SU-DHL-6 (cell line): Measurements from ENCODE around the gene USP10.

Experiments
- EZH2phosphoT487 ChIP-seq: fragments of 200-600 bp; sonication (generic), shearing (Covaris generic); conservative IDR thresholded peaks from 2 replicates; pipeline ENCODE4 v1.6.1; 2018; ENCODE audit warnings: mild to moderate bottlenecking, antibody characterized with exemption, low read length, moderate library complexity, mixed read lengths
- TF ChIP-seq, protein P1 (sequence below): fragments of 200-600 bp; sonication (generic); IDR thresholded peaks from one replicate; pipeline ENCODE4 v1.5.1; 2017; ENCODE audit warnings: antibody characterized with exemption, mild to moderate bottlenecking, low read length, moderate library complexity; ENCODE audit not compliant: insufficient read depth, poor library complexity, severe bottlenecking

- TF ChIP-seq, protein P1, sequence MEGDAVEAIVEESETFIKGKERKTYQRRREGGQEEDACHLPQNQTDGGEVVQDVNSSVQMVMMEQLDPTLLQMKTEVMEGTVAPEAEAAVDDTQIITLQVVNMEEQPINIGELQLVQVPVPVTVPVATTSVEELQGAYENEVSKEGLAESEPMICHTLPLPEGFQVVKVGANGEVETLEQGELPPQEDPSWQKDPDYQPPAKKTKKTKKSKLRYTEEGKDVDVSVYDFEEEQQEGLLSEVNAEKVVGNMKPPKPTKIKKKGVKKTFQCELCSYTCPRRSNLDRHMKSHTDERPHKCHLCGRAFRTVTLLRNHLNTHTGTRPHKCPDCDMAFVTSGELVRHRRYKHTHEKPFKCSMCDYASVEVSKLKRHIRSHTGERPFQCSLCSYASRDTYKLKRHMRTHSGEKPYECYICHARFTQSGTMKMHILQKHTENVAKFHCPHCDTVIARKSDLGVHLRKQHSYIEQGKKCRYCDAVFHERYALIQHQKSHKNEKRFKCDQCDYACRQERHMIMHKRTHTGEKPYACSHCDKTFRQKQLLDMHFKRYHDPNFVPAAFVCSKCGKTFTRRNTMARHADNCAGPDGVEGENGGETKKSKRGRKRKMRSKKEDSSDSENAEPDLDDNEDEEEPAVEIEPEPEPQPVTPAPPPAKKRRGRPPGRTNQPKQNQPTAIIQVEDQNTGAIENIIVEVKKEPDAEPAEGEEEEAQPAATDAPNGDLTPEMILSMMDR = no peak
- TF ChIP-seq EZH2phosphoT487 = no peak
These were observed 13.3 kb downstream of the USP10 start for GRCh38 chr16:84712801-84713775.
